ENCODE data around the gene TRMO. TPM values are rescaled to one million over a fixed set of nuclear protein-coding genes. Genes with fewer than 3 reads are reported as not detected.

TRMO gene
- total and polyA plus RNA-seq, 9 of the 15 experiments (the other 6 are each of a cell fraction or from before 2014, with no cell fraction given) = 5.6 to 22.4 (median 16.2) TPM

- TF ChIP-seq REST (IDR thresholded peaks at IDR 0.05; ENCODE audit: borderline replicate concordance) (peak; percentile 92), REST (CRISPR knock-in tag; IDR thresholded peaks at IDR 0.05; ENCODE audit: low read depth) (no peak), TCF3 (CRISPR knock-in tag; IDR thresholded peaks at IDR 0.05) (peak; percentile 50; the same call in 1 of the 2 replicates), SMARCE1 (IDR thresholded peaks at IDR 0.05) (0 out of 2 replicates have a peak, but pooled peaks have one; percentile 21), PHB2 (IDR thresholded peaks at IDR 0.05; ENCODE audit: low read depth) (no peak), ZNF184 (CRISPR knock-in tag; IDR thresholded peaks at IDR 0.05) (no peak), FIP1L1 (IDR thresholded peaks at IDR 0.05; ENCODE audit: low read depth, low read length, poor library complexity, severe bottlenecking) (no peak), LCOR (CRISPR knock-in tag; IDR thresholded peaks at IDR 0.05) (0 out of 2 replicates have a peak, but pooled peaks have one; percentile 46), WHSC1 (IDR thresholded peaks at IDR 0.05; ENCODE audit: low read length) (no peak), CCNT2 (IDR thresholded peaks at IDR 0.05; ENCODE audit: borderline replicate concordance, extremely low read depth, insufficient read length, low read depth, low read length) (no peak), MAFK (IDR thresholded peaks at IDR 0.05; ENCODE audit: low read length) (no peak), ATF4 (CRISPR knock-in tag; IDR thresholded peaks at IDR 0.05) (0 out of 2 replicates have a peak, but pooled peaks have one; percentile 27), ZBTB34 (CRISPR knock-in tag; IDR thresholded peaks at IDR 0.05) (no peak), CREM (IDR thresholded peaks at IDR 0.05; ENCODE audit: low read depth) (0 out of 2 replicates have a peak, but pooled peaks have one; percentile 29), FOXM1 (IDR thresholded peaks at IDR 0.05; ENCODE audit: low read depth) (no peak), FOXM1 (CRISPR knock-in tag; IDR thresholded peaks at IDR 0.05; ENCODE audit: low read depth) (no peak), SIN3A (IDR thresholded peaks at IDR 0.05; ENCODE audit: borderline replicate concordance in 2 of 2, control insufficient read depth in 1 of 2, low read depth in 2 of 2, low read length in 2 of 2) (no peak)
These were observed 32.3 kb upstream of the TRMO start (continued) for GRCh38 chr9:97954550-97954989.
